Activated CD4-positive, alpha-beta memory T cell treated with anti-CD3 and anti-CD28 coated beads, Interleukin-2, amount 10 ng/mL, durations not matched to agents 7 days and 5 days (primary cell): Measurements from ENCODE around the gene VPREB1. TPM values are rescaled to one million over a fixed set of nuclear protein-coding genes. Genes with fewer than 3 reads are reported as not detected.
"Not testable (repeated sequence)": the region's sequence is repeated elsewhere in the genome, so short reads cannot be mapped to it uniquely, and the experiment has no call there.

Experiments
- CTCF ChIA-PET: fragments of 350-600 bp; sonication (Branson Sonifier 250); formaldehyde crosslinking; loops from one replicate; lab custom pipeline; 2021; ENCODE audit warnings: antibody characterized with exemption, inconsistent platforms; lab: Charles Lee
- POLR2A ChIA-PET: fragments of 350-600 bp; sonication (Branson Sonifier 250); formaldehyde crosslinking; loops from one replicate; lab custom pipeline; 2021; ENCODE audit warnings: antibody characterized with exemption; lab: Charles Lee
- DNase-seq: peaks from one replicate; pipeline ENCODE4 v3.0.0-alpha.2; 2020
- H3K27ac Mint-ChIP-seq: one replicate; pipeline ENCODE4 v1.8.0; 2021; ENCODE audit warnings: mild to moderate bottlenecking, mixed read lengths
- H3K27me3 Mint-ChIP-seq: one replicate; pipeline ENCODE4 v1.8.0; 2021; ENCODE audit warnings: mixed read lengths
- H3K36me3 Mint-ChIP-seq: one replicate; pipeline ENCODE4 v1.8.0; 2021; ENCODE audit warnings: low read depth, mixed read lengths
- H3K4me1 Mint-ChIP-seq: one replicate; pipeline ENCODE4 v1.8.0; 2021; ENCODE audit warnings: mixed read lengths
- H3K4me3 Mint-ChIP-seq: one replicate; pipeline ENCODE4 v1.8.0; 2021; ENCODE audit warnings: mild to moderate bottlenecking, mixed read lengths
- H3K9me3 Mint-ChIP-seq: one replicate; pipeline ENCODE4 v1.8.0; 2021; ENCODE audit warnings: mixed read lengths
- total RNA-seq, 2 experiments: library from RNA; stranded (reverse); gene quantifications; one replicate each; pipeline ENCODE4 v1.2.3, GENCODE V29; 2021

The VPREB1 gene
- total RNA-seq, 2 experiments from 2014 or later: not detected

GRCh38 chr22:22262332-22263074 is 17.9 kb downstream of the VPREB1 start:
- H3K36me3 Mint-ChIP-seq, CTCF ChIA-PET, H3K27ac Mint-ChIP-seq, H3K27me3 Mint-ChIP-seq, POLR2A ChIA-PET, H3K4me3 Mint-ChIP-seq, H3K9me3 Mint-ChIP-seq, H3K4me1 Mint-ChIP-seq, DNase-seq: not testable (repeated sequence)

GRCh38 chr22:22263823-22264222 is 19.2 kb downstream of the VPREB1 start:
- DNase-seq, H3K4me3 Mint-ChIP-seq, H3K36me3 Mint-ChIP-seq, H3K27ac Mint-ChIP-seq, CTCF ChIA-PET, H3K27me3 Mint-ChIP-seq, H3K4me1 Mint-ChIP-seq, H3K9me3 Mint-ChIP-seq, POLR2A ChIA-PET: not testable (repeated sequence)

GRCh38 chr22:22270036-22270676 is 25.6 kb downstream of the VPREB1 start:
- H3K9me3 Mint-ChIP-seq, DNase-seq, CTCF ChIA-PET, H3K27me3 Mint-ChIP-seq, H3K27ac Mint-ChIP-seq, H3K4me3 Mint-ChIP-seq, POLR2A ChIA-PET, H3K36me3 Mint-ChIP-seq: not testable (repeated sequence)
- H3K4me1 Mint-ChIP-seq: peaks cover 10% of the 10 kb centered on the region

- H3K4me3 Mint-ChIP-seq, H3K27ac Mint-ChIP-seq, H3K27me3 Mint-ChIP-seq, POLR2A ChIA-PET, CTCF ChIA-PET, H3K4me1 Mint-ChIP-seq, H3K9me3 Mint-ChIP-seq, DNase-seq, H3K36me3 Mint-ChIP-seq: not testable (repeated sequence)
Observed at GRCh38 chr22:22277423-22277822, 32.8 kb downstream of the VPREB1 start.

GRCh38 chr22:22284962-22285756 is 40.6 kb downstream of the VPREB1 start:
- POLR2A ChIA-PET, H3K4me3 Mint-ChIP-seq: not testable (repeated sequence)

GRCh38 chr22:22286390-22287105 is 42.0 kb downstream of the VPREB1 start:
- H3K27ac Mint-ChIP-seq, H3K4me3 Mint-ChIP-seq, H3K36me3 Mint-ChIP-seq, DNase-seq, CTCF ChIA-PET, H3K9me3 Mint-ChIP-seq, H3K27me3 Mint-ChIP-seq, POLR2A ChIA-PET, H3K4me1 Mint-ChIP-seq: not testable (repeated sequence)

More at GRCh38 chr22:22284962-22285756, 40.6 kb downstream of the VPREB1 start:
- H3K9me3 Mint-ChIP-seq, H3K36me3 Mint-ChIP-seq, H3K4me1 Mint-ChIP-seq, H3K27ac Mint-ChIP-seq, CTCF ChIA-PET, H3K27me3 Mint-ChIP-seq, DNase-seq: not testable (repeated sequence)

GRCh38 chr22:22287106-22287626 is 42.6 kb downstream of the VPREB1 start:
- H3K27ac Mint-ChIP-seq, H3K4me3 Mint-ChIP-seq, H3K4me1 Mint-ChIP-seq, H3K27me3 Mint-ChIP-seq, H3K9me3 Mint-ChIP-seq, POLR2A ChIA-PET, H3K36me3 Mint-ChIP-seq, CTCF ChIA-PET, DNase-seq: not testable (repeated sequence)

GRCh38 chr22:22289666-22290065 is 45.1 kb downstream of the VPREB1 start:
- H3K4me3 Mint-ChIP-seq, H3K27me3 Mint-ChIP-seq, H3K9me3 Mint-ChIP-seq, DNase-seq, H3K4me1 Mint-ChIP-seq, H3K27ac Mint-ChIP-seq, POLR2A ChIA-PET, CTCF ChIA-PET, H3K36me3 Mint-ChIP-seq: not testable (repeated sequence)

- DNase-seq, H3K36me3 Mint-ChIP-seq, H3K4me3 Mint-ChIP-seq, H3K4me1 Mint-ChIP-seq, H3K9me3 Mint-ChIP-seq, POLR2A ChIA-PET, CTCF ChIA-PET, H3K27ac Mint-ChIP-seq, H3K27me3 Mint-ChIP-seq: not testable (repeated sequence)
Observed at GRCh38 chr22:22291129-22291806, 46.7 kb downstream of the VPREB1 start.

GRCh38 chr22:22292656-22293055 is 48.1 kb downstream of the VPREB1 start:
- CTCF ChIA-PET, H3K4me1 Mint-ChIP-seq, H3K9me3 Mint-ChIP-seq, H3K36me3 Mint-ChIP-seq, H3K27me3 Mint-ChIP-seq, H3K4me3 Mint-ChIP-seq, H3K27ac Mint-ChIP-seq, POLR2A ChIA-PET, DNase-seq: not testable (repeated sequence)

GRCh38 chr22:22293436-22293835 is 48.9 kb downstream of the VPREB1 start:
- H3K4me3 Mint-ChIP-seq, H3K9me3 Mint-ChIP-seq, POLR2A ChIA-PET: not testable (repeated sequence)

GRCh38 chr22:22294641-22295040 is 50.1 kb downstream of the VPREB1 start:
- H3K4me1 Mint-ChIP-seq: peaks cover 13% of the 10 kb centered on the region
- CTCF ChIA-PET, POLR2A ChIA-PET, H3K27ac Mint-ChIP-seq, H3K9me3 Mint-ChIP-seq, H3K4me3 Mint-ChIP-seq, H3K36me3 Mint-ChIP-seq, H3K27me3 Mint-ChIP-seq, DNase-seq: not testable (repeated sequence)

More at GRCh38 chr22:22293436-22293835, 48.9 kb downstream of the VPREB1 start:
- H3K36me3 Mint-ChIP-seq, H3K4me1 Mint-ChIP-seq, H3K27ac Mint-ChIP-seq, DNase-seq, CTCF ChIA-PET, H3K27me3 Mint-ChIP-seq: not testable (repeated sequence)
